CD4-positive, alpha-beta T cell (primary cell): ENCODE results near the gene MRPL38. TPM values are rescaled to one million over a fixed set of nuclear protein-coding genes. Genes with fewer than 3 reads are reported as not detected.

Experiments used
- ATAC-seq: fragments of 200-7000 bp; cut with Tn5 transposase; one replicate; pipeline ENCODE4 v1.10.0; 2022; ENCODE audit warnings: mild to moderate bottlenecking; ENCODE audit not compliant: poor library complexity
- CTCF ChIA-PET: fragments of 350-600 bp; sonication (Branson Sonifier 250); formaldehyde crosslinking; loops from one replicate; lab custom pipeline; 2021; ENCODE audit warnings: antibody characterized with exemption, inconsistent platforms; lab: Charles Lee
- POLR2A ChIA-PET: fragments of 350-600 bp; sonication (Branson Sonifier 250); formaldehyde crosslinking; loops from one replicate; lab custom pipeline; 2021; ENCODE audit warnings: antibody characterized with exemption, inconsistent platforms; lab: Charles Lee
- DNase-seq, 14 experiments: peaks; one replicate each; pipeline ENCODE4 v3.0.0-alpha.2; 2013 to 2020; ENCODE audit warnings: mixed read lengths in 2 of 14
- H3K27ac ChIP-seq, 2 donors: one replicate each; pipeline versions ENCODE4 v1.5.1 to v1.7.0; 2013; ENCODE audit warnings: low read length in 2 of 2, low read depth in 1 of 2, mild to moderate bottlenecking in 1 of 2
- H3K27me3 ChIP-seq, 2 experiments: 1 replicate in 1 of 2; 2 replicates in 1 of 2; pipeline versions ENCODE4 v1.6.1 to v1.7.0; 2013; ENCODE audit warnings: low read length in 2 of 2, control low read depth in 1 of 2, mild to moderate bottlenecking in 1 of 2, moderate library complexity in 1 of 2; ENCODE audit not compliant: insufficient read depth in 2 of 2, control insufficient read depth in 1 of 2
- H3K36me3 ChIP-seq: one replicate; pipeline ENCODE4 v1.6.1; 2013; ENCODE audit warnings: low read length, control low read depth; ENCODE audit not compliant: insufficient read depth
- H3K4me1 ChIP-seq: one replicate; pipeline ENCODE4 v1.6.1; 2013; ENCODE audit warnings: low read length, control low read depth; ENCODE audit not compliant: insufficient read depth
- H3K4me3 ChIP-seq: one replicate; pipeline ENCODE4 v1.5.1; 2013; ENCODE audit warnings: mild to moderate bottlenecking, low read length, moderate library complexity
- H3K9me3 ChIP-seq, 2 experiments: 1 replicate in 1 of 2; 2 replicates in 1 of 2; pipeline versions ENCODE4 v1.6.1 to v1.7.0; 2013; ENCODE audit warnings: low read length in 2 of 2, mild to moderate bottlenecking in 2 of 2, control low read depth in 1 of 2, moderate library complexity in 1 of 2; ENCODE audit not compliant: control insufficient read depth in 1 of 2, insufficient read depth in 1 of 2
- H3K27ac Mint-ChIP-seq: one replicate; pipeline ENCODE4 v1.8.0; 2020; ENCODE audit warnings: mixed read lengths
- H3K27me3 Mint-ChIP-seq: one replicate; pipeline ENCODE4 v1.8.0; 2021; ENCODE audit warnings: mixed read lengths
- H3K36me3 Mint-ChIP-seq: one replicate; pipeline ENCODE4 v1.8.0; 2021; ENCODE audit warnings: low read depth, mixed read lengths
- H3K4me1 Mint-ChIP-seq: one replicate; pipeline ENCODE4 v1.8.0; 2021; ENCODE audit warnings: low read depth, mixed read lengths
- H3K4me3 Mint-ChIP-seq: one replicate; pipeline ENCODE4 v1.8.0; 2020; ENCODE audit warnings: mild to moderate bottlenecking, mixed read lengths
- H3K9me3 Mint-ChIP-seq: one replicate; pipeline ENCODE4 v1.8.0; 2020; ENCODE audit warnings: mixed read lengths
- CTCF ChIP-seq: fragments of 200-600 bp; IDR thresholded peaks from one replicate; pipeline ENCODE4 v1.8.0; 2022; ENCODE audit warnings: antibody characterized with exemption, mild to moderate bottlenecking
- intact Hi-C, 2 experiments: fragments of 100-400 bp; cut with DNase I in 1 of 2; cut with micrococcal nuclease in 1 of 2; formaldehyde crosslinking; loops; one replicate each; pipeline versions ENCODE4 v1.15.1 to v1.9.0; 2023 to 2025; cut with DNase I, micrococcal nuclease
- total RNA-seq, 174 experiments: library from RNA in 2 of 174; stranded (reverse) in 2 of 174; gene quantifications; one replicate each; pipeline ENCODE4 v1.2.3 and lab custom pipeline; 2021 to 2026

MRPL38 gene
- total RNA-seq, 2 experiments from 2014 or later, result 146 to 147 TPM

GRCh38 chr17:75917917-75918445, 13.3 kb upstream of the MRPL38 start:
- H3K27ac ChIP-seq, result no peak overlapping the region
- Mint-ChIP-seq H3K4me3 (no peak overlapping the region), H3K27me3 (no peaks in the 10 kb centered on the region), H3K27ac (no peak overlapping the region), H3K9me3 (no peaks in the 10 kb centered on the region), H3K36me3 (peaks cover 4% of the 10 kb centered on the region), H3K4me1 (peaks cover 5% of the 10 kb centered on the region)
- ATAC-seq, result no peak
- ChIA-PET CTCF (interaction anchor here (0.5 kb wide), 1 partner anchor 78 kb away, joined by 3 read pairs; no protein-coding TSS in a partner anchor), POLR2A (no interaction called here)
- no peaks in the 10 kb centered on the region for H3K27me3 ChIP-seq
- H3K36me3 ChIP-seq, result peaks cover 3% of the 10 kb centered on the region
- DNase-seq, result no peak
- intact Hi-C loops, result loop anchor here in 1 of 2 experiments (5.0 kb wide), 1 partner anchor 374 kb away; no protein-coding TSS in a partner anchor
- no peak overlapping the region for H3K4me3 ChIP-seq
- H3K9me3 ChIP-seq, result no peaks in the 10 kb centered on the region
- no peak for TF ChIP-seq CTCF
- H3K4me1 ChIP-seq, result peaks cover 6% of the 10 kb centered on the region

GRCh38 chr17:75917141-75917916, 12.6 kb upstream of the MRPL38 start:
- no peaks in the 10 kb centered on the region for H3K9me3 ChIP-seq
- Mint-ChIP-seq H3K27me3 (no peaks in the 10 kb centered on the region), H3K9me3 (no peaks in the 10 kb centered on the region), H3K36me3 (peaks cover 4% of the 10 kb centered on the region), H3K4me1 (peaks cover 5% of the 10 kb centered on the region), H3K27ac (no peak overlapping the region), H3K4me3 (no peak overlapping the region)
- H3K4me3 ChIP-seq, result no peak overlapping the region
- peaks cover 6% of the 10 kb centered on the region for H3K4me1 ChIP-seq
- no peak overlapping the region for H3K27ac ChIP-seq
- intact Hi-C loops, result loop anchor here in 1 of 2 experiments (5.0 kb wide), 1 partner anchor 375 kb away; no protein-coding TSS in a partner anchor
- no peak for ATAC-seq
- TF ChIP-seq CTCF, result no peak
- H3K27me3 ChIP-seq, result no peaks in the 10 kb centered on the region
- H3K36me3 ChIP-seq, result no peaks in the 10 kb centered on the region
- ChIA-PET POLR2A (no interaction called here), CTCF (interaction anchor here (0.5 kb wide), 1 partner anchor 79 kb away, joined by 3 read pairs; no protein-coding TSS in a partner anchor)
- no peak for DNase-seq

- peaks cover 6% of the 10 kb centered on the region for H3K4me1 ChIP-seq
- intact Hi-C loops, result loop anchor here in 1 of 2 experiments (5.0 kb wide), 1 partner anchor 377 kb away; no protein-coding TSS in a partner anchor
- no peaks in the 10 kb centered on the region for H3K36me3 ChIP-seq
- H3K27me3 Mint-ChIP-seq, result no peaks in the 10 kb centered on the region
- TF ChIP-seq CTCF, result no peak
- CTCF ChIA-PET, result interaction anchor here (0.6 kb wide), 1 partner anchor 573 kb away, joined by 3 read pairs; no protein-coding TSS in a partner anchor
- H3K4me1 Mint-ChIP-seq, result peaks cover 5% of the 10 kb centered on the region
- H3K9me3 Mint-ChIP-seq, result no peaks in the 10 kb centered on the region
- H3K4me3 ChIP-seq, result no peak overlapping the region
- no peaks in the 10 kb centered on the region for H3K27me3 ChIP-seq
- H3K4me3 Mint-ChIP-seq, result no peak overlapping the region
- DNase-seq (no peak), ATAC-seq (no peak)
- H3K9me3 ChIP-seq, result no peaks in the 10 kb centered on the region
- H3K27ac ChIP-seq, result no peak overlapping the region
- H3K27ac Mint-ChIP-seq, result no peak overlapping the region
- H3K36me3 Mint-ChIP-seq, result peaks cover 4% of the 10 kb centered on the region
- POLR2A ChIA-PET, result no interaction called here
These were observed 10.6 kb upstream of the MRPL38 start for GRCh38 chr17:75915268-75915667.
